Stimulated activated CD4-positive, alpha-beta T cell treated with anti-CD3 and anti-CD28 coated beads, Interleukin-1b, Interleukin-23, amount 100 ng/mL, for 48 hours (primary cell): ENCODE measurements around the gene SNW1.
"Not testable (repeated sequence)": the region's sequence is repeated elsewhere in the genome, so short reads cannot be mapped to it uniquely, and the experiment has no call there.

Experiments used
- DNase-seq: peaks from one replicate; pipeline ENCODE4 v3.0.0-alpha.2; 2020

SNW1 gene

DNA sequence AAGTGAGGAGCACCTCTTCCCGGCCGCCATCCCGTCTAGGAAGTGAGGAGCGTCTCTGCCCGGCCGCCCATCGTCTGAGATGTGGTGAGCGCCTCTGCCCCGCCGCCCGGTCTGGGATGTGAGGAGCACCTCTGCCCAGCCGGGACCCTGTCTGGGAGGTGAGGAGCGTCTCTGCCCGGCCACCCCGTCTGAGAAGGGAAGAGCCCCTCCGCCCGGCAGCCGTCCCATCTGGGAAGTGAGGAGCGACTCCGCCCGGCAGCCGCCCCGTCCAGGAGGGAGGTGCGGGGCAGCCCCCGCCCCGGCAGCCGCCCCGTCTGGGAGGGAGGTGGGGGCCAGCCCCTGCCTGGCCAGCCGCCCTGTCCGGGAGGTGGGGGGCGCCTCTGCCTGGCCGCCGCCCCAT is 13.5 kb downstream of the SNW1 start:
- not testable (repeated sequence) for DNase-seq

DNA sequence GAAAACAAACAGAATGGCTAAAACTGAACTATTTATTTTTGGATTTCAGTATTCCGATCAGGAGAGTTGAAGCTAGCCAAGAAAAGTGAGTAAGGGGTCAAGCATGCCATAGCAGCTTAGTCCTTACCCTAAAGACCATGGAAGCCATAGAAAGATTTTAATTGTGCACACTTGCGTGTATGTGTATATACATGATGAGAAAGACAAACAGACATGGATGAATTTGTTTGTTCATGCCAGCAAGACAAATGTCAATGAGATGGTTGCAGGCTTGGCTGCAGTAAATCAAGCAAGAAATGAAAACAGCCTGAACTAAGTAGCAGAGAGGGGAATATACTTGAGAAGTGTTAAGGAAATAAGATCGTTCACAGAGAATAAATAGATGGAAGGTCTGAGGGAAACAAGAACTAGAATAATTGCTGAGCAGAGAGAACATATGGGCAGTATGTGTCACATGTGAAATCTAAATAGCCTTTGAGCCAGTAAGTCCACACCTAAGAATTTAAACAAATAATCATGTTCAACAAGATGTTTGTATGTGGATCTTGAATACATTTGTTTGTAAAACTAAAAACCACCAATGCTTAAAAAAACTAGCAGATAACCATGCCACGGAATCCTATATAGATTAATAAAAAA is 14.8 kb downstream of the SNW1 start:
- no peak for DNase-seq

DNA sequence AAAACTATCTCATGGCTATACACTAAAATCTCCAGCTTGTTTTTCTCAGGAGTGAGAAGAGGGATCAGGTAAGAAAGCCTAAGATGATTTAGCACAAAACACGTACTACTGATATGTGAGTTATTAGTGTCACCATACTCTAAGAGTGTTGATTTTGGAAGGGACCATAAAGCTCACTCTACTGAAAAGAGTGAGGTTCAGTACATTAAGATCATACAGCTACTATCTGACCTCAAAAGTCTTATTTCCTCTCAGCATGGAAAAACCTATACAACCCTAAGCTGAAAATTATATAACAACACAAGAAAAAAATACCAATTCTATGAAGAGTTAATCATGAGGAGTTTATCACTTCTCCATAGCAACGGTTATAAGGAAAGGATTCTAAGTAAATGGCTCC is 19.5 kb downstream of the SNW1 start:
- DNase-seq, result no peak

DNA sequence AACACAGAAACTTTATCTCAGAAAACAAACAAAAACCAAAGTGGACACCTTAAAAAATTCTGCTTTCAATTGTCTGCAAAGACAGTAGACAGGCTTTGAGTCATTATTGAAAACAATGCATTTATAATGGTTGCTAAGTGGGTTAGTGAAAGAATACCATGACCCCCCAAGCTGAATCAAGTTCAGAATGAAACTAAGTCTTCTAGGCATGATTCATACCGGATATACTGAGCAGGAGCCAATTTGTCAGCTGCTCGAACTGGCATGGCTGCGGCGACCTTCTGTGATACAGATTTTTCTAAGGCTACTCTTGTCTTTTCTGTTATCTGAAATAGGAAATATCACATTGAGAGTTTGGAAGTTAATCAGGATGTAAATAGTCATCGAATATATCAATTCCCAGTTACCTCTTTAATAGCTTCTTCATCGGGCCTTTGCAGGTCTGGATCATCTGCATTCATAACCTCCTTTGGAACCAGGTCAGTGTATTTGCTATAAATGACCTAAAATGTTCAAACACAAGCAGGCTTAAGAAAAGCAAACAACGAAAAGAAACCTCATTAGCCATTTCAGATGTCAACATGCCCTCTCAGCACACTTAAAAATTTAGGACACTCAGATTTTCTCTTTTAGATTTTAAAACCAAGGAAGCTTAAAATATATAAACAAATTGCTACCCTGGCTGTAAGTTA is 22.3 kb downstream of the SNW1 start:
- no peak for DNase-seq

DNA sequence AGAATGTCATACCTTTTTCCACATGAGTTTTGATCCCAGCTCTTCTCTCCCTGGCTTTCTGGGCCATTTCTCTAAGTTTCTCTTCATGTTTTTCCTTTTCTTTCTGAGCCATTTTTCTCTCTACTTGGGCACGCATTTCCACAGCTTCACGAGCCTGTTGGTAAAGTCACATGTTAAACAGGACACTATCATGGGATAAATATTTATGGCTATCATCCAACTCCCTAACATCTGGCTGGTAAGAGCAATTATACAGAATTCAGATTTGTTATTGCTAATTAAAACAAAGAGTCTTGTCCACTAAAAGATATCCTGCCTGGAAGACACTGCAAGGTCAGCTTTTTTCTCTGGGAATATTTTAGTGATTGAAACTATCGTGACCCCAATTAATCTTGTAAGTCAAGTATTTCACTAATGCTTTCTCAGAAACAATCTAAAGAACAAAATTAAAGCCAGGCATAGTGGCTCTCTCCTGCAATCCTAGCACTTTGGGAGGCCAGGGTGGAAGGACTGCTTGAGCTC is 29.9 kb downstream of the SNW1 start:
- no peak for DNase-seq

DNA sequence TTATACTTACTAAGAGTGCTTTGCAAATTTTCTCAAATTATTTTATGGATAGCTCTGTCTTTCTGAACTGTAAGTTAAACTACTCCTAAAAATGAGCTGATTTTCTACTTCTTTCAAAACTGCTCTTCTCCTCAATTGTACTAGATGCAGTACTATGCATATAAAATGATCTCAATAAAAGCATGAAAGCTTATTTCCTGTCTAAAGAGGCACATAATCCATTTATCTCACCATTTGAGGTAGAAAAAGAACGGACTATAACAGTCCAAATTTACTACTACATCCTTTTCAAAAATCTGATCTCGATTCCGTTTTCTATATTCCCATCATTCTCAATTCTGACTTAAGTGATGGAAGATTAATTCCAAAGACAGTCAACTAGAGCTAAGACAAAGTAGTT is 38.7 kb downstream of the SNW1 start:
- DNase-seq, result no peak

DNA sequence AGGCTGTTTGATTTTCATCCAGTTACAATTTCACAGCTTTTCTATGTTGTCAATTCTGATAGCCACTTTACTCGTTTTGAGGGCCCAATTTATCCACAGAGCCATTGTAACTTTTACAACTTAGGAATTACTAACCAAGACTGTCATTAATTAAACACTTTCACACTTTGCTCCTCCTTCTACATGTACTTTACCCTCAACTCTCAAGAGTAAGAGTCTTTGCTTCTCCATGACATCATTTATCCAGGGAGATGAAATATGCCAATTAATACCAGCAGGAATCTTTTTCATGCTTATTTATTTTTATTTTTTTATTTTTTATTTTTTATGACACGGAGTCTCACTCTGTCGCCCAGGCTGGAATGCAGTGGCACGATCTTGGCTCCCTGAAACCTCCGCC is 39.5 kb downstream of the SNW1 start:
- no peak for DNase-seq

DNA sequence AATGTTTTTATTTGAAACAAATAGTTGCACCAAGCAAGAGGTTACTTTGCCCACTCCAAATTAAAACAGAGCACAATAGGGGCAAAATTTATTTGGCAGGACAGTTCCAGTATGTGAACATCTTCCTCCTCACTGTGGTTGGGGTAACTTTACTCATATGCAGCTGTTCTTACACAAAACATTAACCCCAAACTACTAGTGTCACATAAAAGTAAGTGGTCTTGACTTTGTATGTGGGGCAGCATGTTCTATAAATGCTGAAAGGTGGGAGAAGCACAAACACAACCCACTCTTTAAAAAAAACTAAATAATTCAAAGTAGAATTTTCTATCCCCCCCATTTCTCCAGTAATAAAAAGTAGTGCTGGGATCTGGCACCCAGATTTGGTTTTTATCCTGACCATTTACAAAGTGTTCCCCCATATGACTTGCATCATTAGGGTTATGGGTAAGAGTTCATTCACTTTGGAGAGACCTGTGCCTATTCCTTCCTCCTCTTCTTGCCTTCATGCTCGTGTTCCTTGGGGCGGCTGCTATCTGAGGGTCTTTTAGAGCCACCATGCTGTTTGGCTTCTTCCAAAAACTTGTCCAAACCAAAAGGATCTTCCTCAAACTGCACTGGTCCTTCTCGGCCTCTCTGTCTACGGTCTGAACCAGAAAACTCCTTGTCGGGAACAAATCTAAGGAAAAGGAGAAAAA is 43.2 kb downstream of the SNW1 start:
- no peak for DNase-seq

DNA sequence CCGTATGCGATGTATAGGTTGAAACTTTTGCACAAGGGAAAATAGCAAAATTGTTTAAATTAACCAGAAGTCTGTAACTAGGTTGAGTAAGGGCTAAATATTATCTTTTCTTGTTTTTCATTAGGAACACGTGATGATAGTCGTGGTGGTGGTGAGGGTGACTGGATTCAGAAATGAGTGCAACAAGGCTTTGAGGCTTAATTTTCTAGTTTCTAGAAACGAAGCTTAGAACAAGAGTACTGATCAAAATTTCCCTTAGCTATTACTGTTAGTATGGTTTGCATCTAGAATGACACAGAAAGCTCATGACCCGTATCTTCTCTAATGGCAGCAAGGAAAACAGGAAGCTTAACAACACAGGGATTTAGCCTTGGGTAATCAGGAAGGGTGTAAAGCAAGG is 46.0 kb downstream of the SNW1 start:
- DNase-seq, result peak; percentile 49

DNA sequence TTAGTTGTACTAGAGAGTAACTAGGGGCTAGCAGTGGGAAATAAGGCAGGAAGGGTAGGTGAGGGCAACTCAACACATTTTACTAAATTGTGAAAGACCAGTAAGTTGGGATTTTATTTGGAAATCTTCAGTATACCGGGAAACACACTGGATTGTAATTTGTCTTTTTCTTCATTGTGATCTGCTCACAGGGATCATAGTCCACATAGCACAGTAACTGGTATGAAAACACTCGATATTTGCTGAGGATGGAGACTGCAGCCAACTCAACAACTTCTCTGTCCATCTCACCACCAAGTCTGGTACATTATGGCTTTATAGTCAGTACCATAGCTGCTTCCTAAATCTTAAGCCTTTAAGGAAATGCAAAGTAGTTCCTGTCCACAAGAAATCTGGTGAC is 50.6 kb downstream of the SNW1 start:
- DNase-seq, result no peak

DNA sequence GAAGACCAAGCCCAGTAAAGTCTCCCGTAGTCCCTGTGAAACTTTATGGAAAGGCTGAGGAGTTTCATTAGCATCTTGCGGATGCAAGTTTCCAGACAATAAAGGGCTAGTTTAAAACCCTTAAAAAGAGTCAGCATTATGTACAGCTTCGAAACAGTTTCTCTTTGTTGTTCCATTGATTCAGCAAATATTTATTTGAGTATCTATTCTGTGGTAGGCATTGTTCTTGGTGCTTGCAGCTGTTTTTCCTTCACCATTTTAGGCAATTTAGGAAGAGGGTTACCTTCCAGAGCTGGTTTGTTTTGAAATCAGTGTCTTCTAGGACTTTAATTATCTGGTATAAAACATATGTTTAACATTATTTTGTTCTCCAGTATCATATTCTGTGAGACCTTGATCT is 51.5 kb downstream of the SNW1 start:
- no peak for DNase-seq

DNA sequence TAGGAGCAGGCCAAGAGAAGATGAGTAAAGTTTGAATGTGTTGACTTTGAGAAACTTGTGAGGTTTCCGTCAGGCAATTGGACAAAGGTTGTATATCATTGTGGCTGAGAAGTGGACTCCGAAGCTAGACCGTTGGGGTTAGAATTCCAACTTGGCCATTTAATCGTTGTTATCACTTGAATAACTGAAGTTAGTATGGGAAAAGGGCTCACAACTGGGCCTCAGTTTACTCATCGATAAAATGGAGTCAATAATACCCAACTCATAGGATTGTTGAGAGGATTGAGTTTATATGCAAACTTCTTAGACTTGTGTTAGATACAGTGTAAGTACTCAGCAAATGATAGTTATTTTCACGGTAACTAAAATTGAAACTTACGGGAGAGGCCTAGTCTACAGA is 52.2 kb downstream of the SNW1 start:
- no peak for DNase-seq

DNA sequence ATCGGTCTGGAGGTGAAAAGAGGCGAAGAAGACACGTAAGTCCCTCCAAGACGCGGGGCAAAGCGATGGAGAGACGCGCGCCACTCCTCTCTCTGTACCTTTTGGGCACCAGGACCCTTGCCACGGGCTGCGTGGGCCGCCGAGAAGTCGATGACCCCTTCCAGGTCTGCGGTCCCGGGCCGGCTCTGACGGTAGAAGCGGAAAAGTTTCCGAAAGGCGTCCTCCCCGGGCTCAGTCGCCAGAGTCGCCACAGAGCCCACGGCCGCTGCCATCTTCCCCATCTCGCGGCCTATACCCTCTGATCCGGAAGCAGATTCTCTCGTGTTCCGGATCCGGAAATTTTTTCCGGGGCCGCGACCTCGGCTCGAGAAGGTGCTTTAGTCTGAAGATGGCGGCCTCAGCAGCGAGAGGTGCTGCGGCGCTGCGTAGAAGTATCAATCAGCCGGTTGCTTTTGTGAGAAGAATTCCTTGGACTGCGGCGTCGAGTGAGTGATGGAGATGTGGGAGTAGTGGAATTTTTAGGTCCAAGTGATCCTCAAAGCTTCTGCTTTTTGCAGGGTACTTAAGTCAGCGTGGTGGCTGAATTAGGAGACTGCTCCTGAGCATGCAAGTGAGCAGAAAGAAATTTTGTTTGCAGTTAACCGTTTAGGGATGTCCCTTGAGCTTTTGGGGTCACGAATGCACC is 53.1 kb downstream of the SNW1 start, which contains the start of the genes ALKBH1 and SLIRP:
ALKBH1 (minus strand) TSS at position 300 of the 685 bp plus-strand sequence; CDS start at position 281, 19 bp downstream.
SLIRP (plus strand) TSS at position 380 of the 685 bp plus-strand sequence; CDS start at position 389, 9 bp downstream.
- peak; percentile 86 for DNase-seq

DNA sequence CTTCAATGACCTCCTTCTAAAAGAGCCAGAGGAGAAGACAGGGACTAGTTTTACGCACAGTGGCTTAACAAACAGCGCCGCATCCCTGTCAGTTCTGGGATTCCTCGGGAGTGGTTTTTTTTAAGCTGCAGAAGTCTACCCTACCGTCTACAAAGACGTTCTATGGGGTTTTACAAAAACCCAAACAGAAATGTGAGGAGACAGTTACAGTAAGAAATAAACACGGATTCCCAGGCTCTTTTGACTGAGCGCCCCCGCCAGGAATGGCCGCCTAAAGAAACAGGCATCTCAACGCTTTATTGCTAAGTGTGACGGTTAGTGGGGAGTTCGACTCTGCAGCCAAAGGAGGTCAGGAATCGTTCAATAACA is 53.6 kb downstream of the SNW1 start:
- no peak for DNase-seq

DNA sequence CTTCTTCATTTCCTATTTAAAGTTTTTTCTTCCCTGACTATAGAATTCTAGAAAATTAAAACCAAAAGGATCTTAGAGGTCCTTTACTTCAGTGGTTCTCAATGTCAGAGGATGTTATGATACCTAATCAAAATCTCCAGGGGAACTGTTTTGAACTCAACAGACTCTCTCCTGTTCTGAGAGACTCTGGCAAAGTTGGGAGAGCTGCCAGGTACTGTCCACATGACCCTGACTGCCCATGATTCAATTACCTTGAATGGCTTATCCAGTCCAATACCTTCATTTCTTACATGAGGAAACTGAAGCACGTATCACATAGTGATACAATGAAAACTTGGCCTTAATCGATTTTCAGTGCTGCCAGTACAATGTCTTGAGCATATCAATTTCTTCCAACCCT is 69.7 kb downstream of the SNW1 start:
- DNase-seq, result no peak

DNA sequence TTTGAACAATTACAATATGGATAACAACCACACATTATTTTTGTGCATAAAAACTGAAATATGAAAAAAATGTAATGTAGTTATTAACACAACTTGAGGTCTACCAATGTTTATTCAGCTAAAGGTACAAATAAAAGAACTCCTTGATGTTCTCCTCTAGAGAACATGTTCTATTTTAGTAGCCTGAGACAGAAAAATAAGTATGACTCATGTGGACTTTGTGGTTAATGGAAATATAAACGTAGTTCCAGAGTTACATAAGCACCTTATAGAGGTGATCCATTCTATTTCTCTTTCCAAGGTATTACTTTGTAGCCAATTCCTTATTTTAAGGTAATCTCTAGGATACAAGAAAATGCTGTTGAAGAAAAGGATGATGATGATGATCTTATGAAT is 78.8 kb downstream of the SNW1 start:
- DNase-seq, result no peak

DNA sequence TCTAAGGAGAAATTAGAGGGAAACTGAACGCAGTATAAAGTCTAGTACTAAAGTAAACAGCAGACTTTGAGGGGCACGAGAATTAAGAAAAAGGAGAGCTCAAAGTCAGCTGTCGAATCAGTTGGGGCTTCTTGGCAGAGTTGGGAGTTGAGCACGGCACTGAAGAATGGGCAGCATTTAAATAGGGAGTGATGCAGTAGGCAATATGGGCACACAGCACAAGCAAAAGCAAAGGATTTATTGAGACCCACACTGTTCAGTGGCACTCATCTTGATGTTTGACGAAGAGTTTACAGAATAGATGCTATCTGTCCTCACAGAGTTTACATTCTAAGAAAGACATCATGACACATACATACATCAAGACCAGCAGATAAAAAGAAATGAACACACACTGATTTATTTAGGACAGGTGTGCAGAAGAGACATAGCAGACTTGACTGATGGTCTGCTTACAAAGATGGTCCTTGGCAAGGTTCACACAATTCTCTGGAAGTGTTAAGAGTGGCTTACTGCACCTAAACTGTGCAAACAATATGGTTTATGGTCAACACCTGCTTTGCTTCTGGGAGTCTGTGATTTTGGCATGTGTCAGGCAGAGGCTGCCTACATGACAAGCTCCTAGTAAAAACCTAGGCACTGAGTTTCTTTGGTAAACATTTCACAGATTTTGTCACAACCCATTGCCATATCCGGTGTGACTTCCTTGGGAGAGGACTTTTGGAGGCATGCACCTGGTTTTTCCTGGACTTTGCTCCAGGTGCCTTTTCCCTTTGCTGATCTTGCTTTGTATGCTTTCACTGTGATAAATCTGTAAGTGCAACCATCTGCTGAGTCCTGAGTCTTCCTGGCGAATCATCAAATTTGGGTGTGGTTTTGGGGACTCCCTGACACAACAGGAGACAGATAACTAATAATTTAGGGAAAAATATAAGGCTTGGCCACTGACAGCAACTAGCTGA is 79.5 kb downstream of the SNW1 start:
- DNase-seq, result no peak

DNA sequence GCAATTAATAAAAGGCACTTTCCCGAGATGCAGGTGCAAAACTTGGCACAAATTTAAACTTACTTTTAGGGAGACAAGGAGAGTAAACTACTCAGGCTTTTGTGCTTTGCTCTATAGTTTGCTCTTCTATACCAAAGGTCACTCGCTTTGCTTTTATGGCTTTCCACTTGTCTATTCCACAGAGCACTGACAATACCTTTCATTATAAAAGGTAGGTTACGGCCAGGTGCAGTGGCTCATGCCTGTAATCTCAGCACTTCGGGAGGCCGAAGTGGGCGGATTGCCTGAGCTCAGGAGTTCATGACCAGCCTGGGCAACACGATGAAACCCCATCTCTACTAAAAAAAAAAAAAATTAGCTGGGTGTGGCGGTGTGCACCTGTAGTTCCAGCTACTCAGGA is 86.0 kb downstream of the SNW1 start:
- no peak for DNase-seq

DNA sequence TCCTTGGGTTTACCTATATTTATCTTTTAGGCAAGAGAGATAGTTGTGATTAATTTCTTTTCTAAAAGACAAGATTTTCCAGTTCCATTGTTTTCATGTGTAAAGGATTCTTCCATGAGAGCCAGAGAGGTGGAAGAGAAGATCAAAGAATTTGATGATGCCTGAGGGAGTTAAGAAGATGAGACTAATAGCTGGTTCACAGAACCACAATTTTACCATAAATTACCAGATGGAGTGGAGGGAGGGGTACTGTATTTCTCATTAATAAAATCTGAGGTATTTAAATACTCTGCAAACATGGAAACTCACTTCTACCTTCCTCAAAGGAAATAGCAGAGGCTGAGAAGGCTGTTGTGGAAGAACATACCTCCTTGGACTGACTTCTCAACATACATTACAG is 87.8 kb downstream of the SNW1 start:
- DNase-seq, result no peak
